ENCODE measurements around the gene NPR3. TPM values are rescaled to one million over a fixed set of nuclear protein-coding genes. Genes with fewer than 3 reads are reported as not detected.

Gene NPR3
- total RNA-seq, 1 experiment from 2014 or later = not detected

DNA sequence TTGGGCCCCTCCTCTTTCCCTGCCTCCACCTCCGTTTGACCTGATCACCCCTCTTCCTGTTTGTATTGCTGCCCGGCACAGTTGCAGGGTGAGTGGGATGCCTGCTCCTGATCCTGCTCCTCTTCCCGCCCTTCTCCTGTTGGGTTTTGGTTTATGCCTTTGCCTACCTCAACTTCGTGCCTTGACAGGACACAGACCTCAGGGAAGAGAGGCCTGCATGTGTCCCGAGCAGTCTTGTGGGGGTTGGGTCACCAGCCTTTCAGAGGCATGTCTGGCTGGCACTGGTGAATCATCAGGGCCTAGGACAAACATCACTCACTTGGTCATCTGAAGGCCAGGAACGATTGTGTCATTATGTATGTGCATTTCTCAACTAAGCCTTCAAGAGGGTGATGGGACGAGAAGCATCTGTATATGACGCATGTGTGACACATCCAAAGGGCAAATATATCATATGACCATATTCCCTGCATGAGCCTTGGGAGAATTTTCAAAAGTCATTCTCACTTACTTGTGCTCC is 56.9 kb downstream of the NPR3 start:
- Histone ChIP-seq H3K23me2 (ENCODE audit: insufficient read length, low read depth, low read length, poor library complexity, severe bottlenecking) (no peaks in the 10 kb centered on the region), H2AK5ac (ENCODE audit: insufficient read length, low read length) (no peak overlapping the region), H3K4me1 (ENCODE audit: insufficient read depth, low read length) (no peaks in the 10 kb centered on the region), H3K4me2 (ENCODE audit: insufficient read depth, insufficient read length, low read length) (no peak overlapping the region), H3K14ac (ENCODE audit: insufficient read depth, low read length) (no peak overlapping the region), H3K4ac (ENCODE audit: low read depth, low read length) (no peak overlapping the region), H2BK20ac (ENCODE audit: low read depth, low read length, poor library complexity, severe bottlenecking) (no peak overlapping the region), H4K8ac (replicated peaks; ENCODE audit: insufficient read length, low read depth, low read length) (no peak overlapping the region), H3K27ac (ENCODE audit: insufficient read length, low read depth, low read length) (no peak overlapping the region), H3K18ac (ENCODE audit: insufficient read length, low read depth, low read length) (no peak overlapping the region), H3T11ph (ENCODE audit: low read length) (no peak overlapping the region), H4K20me1 (ENCODE audit: control insufficient read depth, insufficient read depth, insufficient read length) (no peaks in the 10 kb centered on the region), H4K5ac (ENCODE audit: insufficient read length, low read depth, low read length) (no peak overlapping the region), H3K79me2 (ENCODE audit: insufficient read depth, low read length) (no peaks in the 10 kb centered on the region), H3K56ac (ENCODE audit: insufficient read length, low read depth, low read length) (no peak overlapping the region), H3K9ac (ENCODE audit: extremely low read depth, insufficient read length, low read length) (no peak overlapping the region), H4K91ac (ENCODE audit: insufficient read length, low read depth, low read length) (no peak overlapping the region), H3K23ac (ENCODE audit: insufficient read length, low read depth, low read length) (no peak overlapping the region), H3K79me1 (ENCODE audit: insufficient read depth, low read depth, low read length, poor library complexity, severe bottlenecking) (no peaks in the 10 kb centered on the region), H2BK5ac (ENCODE audit: insufficient read length, low read length) (no peak overlapping the region), H2BK12ac (ENCODE audit: insufficient read length, low read depth, low read length) (no peak overlapping the region), H2AFZ (ENCODE audit: low read length) (no peak overlapping the region), H2BK120ac (ENCODE audit: low read depth, low read length, poor library complexity, severe bottlenecking) (no peak overlapping the region), H3K9me3 (ENCODE audit: control insufficient read depth, low read depth, low read length) (no peaks in the 10 kb centered on the region), H3K27me3 (ENCODE audit: insufficient read depth, low read length) (no peaks in the 10 kb centered on the region), H2BK15ac (ENCODE audit: low read depth, low read length) (no peak overlapping the region)
- Mint-ChIP-seq H3K36me3 (ENCODE audit: insufficient read depth in 1 of 3, low read depth in 3 of 3) (peaks cover 0 to 5% (median 0%) of the 10 kb centered on the region in 3 experiments; a peak in 1 of 7 replicates), H3K4me1 (no peaks in the 10 kb centered on the region), H3K27me3 (ENCODE audit: low read depth) (peaks cover 6% of the 10 kb centered on the region), H3K9me3 (peaks cover 4% of the 10 kb centered on the region in 2 experiments; a peak in 2 of 5 replicates), H3K4me3 (no peak overlapping the region), H3K27ac (peak overlapping the region in 1 of 3 experiments; percentile 53; a peak in 1 of 7 replicates)
- WGBS (ENCODE audit: extremely low coverage, insufficient read length, low lambda C conversion rate) = no CpG with 5 or more reads among the region's 8 CpGs
- DNase-seq = no peak
- TF ChIP-seq, protein P1, sequence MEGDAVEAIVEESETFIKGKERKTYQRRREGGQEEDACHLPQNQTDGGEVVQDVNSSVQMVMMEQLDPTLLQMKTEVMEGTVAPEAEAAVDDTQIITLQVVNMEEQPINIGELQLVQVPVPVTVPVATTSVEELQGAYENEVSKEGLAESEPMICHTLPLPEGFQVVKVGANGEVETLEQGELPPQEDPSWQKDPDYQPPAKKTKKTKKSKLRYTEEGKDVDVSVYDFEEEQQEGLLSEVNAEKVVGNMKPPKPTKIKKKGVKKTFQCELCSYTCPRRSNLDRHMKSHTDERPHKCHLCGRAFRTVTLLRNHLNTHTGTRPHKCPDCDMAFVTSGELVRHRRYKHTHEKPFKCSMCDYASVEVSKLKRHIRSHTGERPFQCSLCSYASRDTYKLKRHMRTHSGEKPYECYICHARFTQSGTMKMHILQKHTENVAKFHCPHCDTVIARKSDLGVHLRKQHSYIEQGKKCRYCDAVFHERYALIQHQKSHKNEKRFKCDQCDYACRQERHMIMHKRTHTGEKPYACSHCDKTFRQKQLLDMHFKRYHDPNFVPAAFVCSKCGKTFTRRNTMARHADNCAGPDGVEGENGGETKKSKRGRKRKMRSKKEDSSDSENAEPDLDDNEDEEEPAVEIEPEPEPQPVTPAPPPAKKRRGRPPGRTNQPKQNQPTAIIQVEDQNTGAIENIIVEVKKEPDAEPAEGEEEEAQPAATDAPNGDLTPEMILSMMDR (conservative IDR thresholded peaks at IDR 0.05) = no peak

All from H9 (cell line).